Glutamatergic neuron (in vitro differentiated cells): ENCODE measurements around the gene SLC39A3. TPM values are rescaled to one million over a fixed set of nuclear protein-coding genes. Genes with fewer than 3 reads are reported as not detected.
A peak's percentile ranks its signal among the peaks of the same experiment; 100 is the strongest.

Source experiments
- DNase-seq: peaks from one replicate; pipeline ENCODE4 v3.0.0; 2022
- H3K27ac Mint-ChIP-seq: one replicate; pipeline ENCODE4 v1.8.0; 2020; ENCODE audit warnings: mild to moderate bottlenecking, mixed read lengths, inconsistent platforms; ENCODE audit not compliant: unreplicated experiment
- H3K27me3 Mint-ChIP-seq: one replicate; pipeline ENCODE4 v1.8.0; 2020; ENCODE audit warnings: mild to moderate bottlenecking, moderate library complexity, mixed read lengths, inconsistent platforms; ENCODE audit not compliant: unreplicated experiment
- H3K36me3 Mint-ChIP-seq: one replicate; pipeline ENCODE4 v1.8.0; 2020; ENCODE audit warnings: mild to moderate bottlenecking, mixed read lengths, inconsistent platforms; ENCODE audit not compliant: unreplicated experiment
- H3K4me1 Mint-ChIP-seq: one replicate; pipeline ENCODE4 v1.8.0; 2020; ENCODE audit warnings: mild to moderate bottlenecking, low read depth, mixed read lengths, inconsistent platforms; ENCODE audit not compliant: unreplicated experiment
- H3K4me3 Mint-ChIP-seq: one replicate; pipeline ENCODE4 v1.8.0; 2020; ENCODE audit warnings: mild to moderate bottlenecking, mixed read lengths, inconsistent platforms; ENCODE audit not compliant: unreplicated experiment
- H3K9me3 Mint-ChIP-seq: one replicate; pipeline ENCODE4 v1.8.0; 2020; ENCODE audit warnings: mild to moderate bottlenecking, moderate library complexity, mixed read lengths, inconsistent platforms; ENCODE audit not compliant: unreplicated experiment
- total RNA-seq: library from RNA; stranded (reverse); fragmentation: NEBNext Ultra II Directional; extraction: Animal tissue kit (Norgen Biotek cat#: 25700); gene quantifications from one replicate; pipeline ENCODE4 v1.2.1, GENCODE V29; 2021; ENCODE audit not compliant: unreplicated experiment
- TF ChIP-seq, protein P1 (sequence below): fragments of 200-600 bp; sonication (generic); IDR thresholded peaks from one replicate; pipeline ENCODE4 v1.5.0; 2021; ENCODE audit not compliant: partially characterized antibody, unreplicated experiment

The SLC39A3 gene
- total RNA-seq, 1 donor from 2014 or later = 40.8 TPM

DNA sequence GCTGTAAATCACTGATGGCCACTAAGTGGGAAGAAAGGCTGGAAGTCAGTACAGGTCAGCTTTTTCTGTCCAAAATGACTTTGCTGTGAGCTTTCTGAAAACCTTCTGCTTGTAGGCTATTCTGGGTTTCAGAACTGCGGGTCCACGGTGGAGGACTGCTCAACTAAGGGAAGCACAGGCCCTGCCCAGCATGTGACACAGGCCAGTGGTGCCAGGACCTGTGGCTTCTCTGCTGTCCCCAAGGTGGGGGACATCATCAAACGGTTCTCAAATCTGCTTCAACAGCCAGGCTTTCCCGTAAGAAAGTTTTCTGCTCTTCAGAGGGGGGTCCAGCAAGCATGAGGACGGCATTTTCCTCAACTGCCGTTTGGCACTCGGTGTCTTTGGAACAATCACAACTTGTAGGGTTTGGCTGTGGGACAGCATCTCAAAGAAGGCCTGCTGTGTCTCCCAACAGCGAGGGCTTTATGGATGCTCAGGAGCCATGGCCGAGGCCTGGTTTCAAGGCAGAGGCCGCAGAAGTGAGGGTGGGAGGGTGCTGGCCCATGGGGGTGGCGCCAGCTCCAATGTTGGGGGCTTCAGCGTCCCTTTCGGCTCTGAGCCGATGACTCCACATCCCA lies 39.4 kb upstream of the SLC39A3 start:
- peaks cover 8% of the 10 kb centered on the region for H3K36me3 Mint-ChIP-seq
- H3K4me1 Mint-ChIP-seq = peaks cover 32% of the 10 kb centered on the region
- no peak for DNase-seq
- TF ChIP-seq, protein P1, sequence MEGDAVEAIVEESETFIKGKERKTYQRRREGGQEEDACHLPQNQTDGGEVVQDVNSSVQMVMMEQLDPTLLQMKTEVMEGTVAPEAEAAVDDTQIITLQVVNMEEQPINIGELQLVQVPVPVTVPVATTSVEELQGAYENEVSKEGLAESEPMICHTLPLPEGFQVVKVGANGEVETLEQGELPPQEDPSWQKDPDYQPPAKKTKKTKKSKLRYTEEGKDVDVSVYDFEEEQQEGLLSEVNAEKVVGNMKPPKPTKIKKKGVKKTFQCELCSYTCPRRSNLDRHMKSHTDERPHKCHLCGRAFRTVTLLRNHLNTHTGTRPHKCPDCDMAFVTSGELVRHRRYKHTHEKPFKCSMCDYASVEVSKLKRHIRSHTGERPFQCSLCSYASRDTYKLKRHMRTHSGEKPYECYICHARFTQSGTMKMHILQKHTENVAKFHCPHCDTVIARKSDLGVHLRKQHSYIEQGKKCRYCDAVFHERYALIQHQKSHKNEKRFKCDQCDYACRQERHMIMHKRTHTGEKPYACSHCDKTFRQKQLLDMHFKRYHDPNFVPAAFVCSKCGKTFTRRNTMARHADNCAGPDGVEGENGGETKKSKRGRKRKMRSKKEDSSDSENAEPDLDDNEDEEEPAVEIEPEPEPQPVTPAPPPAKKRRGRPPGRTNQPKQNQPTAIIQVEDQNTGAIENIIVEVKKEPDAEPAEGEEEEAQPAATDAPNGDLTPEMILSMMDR = no peak
- no peak overlapping the region for H3K27ac Mint-ChIP-seq
- no peak overlapping the region for H3K4me3 Mint-ChIP-seq
- H3K9me3 Mint-ChIP-seq = peaks cover 14% of the 10 kb centered on the region
- H3K27me3 Mint-ChIP-seq = peaks cover 14% of the 10 kb centered on the region

DNA sequence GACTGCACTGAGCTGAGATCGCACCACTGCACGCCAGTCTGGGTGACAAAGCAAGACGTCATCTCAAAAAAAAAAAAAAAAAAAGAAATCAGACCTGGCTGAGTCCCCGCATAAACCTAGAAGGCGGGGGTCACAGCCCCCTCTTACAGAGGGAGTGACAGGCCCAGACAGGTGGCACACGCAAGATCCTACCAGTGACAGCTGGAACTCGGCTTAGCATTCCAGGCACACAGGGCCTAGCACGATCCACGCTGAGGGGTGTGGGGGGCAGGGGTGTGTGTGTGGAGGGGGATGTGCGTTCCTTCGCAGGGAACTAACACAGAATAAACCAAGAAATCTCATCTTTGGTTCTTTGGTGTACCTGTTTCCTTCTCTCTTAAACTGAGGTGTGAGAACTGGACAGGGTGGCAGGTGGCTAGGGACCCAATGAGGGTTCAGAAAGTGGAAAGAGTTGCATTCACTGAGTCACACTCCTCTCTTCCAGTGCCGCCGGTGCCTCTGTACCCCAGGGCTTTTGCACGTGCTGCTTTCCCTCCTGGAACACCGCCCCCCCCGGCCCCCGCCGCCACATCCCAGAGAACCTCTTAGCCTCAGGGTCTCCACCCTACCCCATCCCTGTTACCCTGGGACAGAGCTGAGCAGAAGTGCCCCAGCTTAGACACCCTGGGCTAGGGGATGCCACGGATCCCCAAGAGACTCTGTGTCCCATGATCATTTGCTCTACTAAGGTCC lies 38.3 kb upstream of the SLC39A3 start:
- Mint-ChIP-seq H3K4me1 (peaks cover 27% of the 10 kb centered on the region), H3K27ac (no peak overlapping the region), H3K36me3 (peaks cover 8% of the 10 kb centered on the region), H3K4me3 (no peak overlapping the region), H3K27me3 (peaks cover 7% of the 10 kb centered on the region), H3K9me3 (peaks cover 12% of the 10 kb centered on the region)
- DNase-seq = no peak
- TF ChIP-seq, protein P1 = no peak

DNA sequence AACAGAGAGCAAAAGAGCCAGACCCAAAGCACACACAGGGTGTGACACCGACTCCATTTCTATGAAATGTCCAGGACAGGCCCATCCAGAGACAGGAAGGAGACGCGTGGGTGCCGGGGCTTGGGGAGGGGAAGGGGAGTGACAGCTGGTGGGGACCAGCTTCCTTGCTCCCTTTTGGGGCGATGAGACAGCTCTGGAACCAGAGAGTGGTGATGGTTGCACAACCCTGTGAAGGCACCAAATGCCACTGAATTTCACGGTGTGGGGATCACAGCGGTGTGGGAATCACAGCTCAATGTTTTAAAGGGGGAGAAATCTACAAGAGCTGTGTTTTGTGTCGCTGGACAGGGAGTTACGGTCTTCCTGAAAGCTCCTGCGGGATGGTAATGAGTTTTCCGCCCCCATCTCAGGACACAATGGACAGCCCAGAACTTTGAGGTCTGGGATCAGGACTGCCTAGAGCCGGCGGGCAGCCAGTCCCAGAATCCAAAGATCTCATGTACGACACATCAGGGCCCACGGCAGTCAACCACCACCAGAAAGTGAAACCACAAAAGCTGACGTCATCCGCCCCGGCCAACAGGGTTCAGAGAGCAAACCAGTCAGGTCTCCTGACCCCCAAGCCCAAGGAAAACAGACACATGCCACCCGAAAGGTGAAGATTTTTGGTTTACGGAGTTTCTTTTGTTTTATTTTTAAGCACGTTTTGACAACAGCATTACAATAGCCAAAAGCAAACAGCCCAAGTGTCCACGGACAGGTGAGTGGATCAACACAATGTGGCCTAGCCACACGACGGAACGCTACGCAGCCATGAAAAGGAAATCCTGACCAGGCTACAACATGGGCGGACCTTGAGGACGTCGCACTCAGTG lies 36.0 kb upstream of the SLC39A3 start:
- H3K4me3 Mint-ChIP-seq = peak overlapping the region; percentile 22
- TF ChIP-seq, protein P1 = no peak
- peaks cover 6% of the 10 kb centered on the region for H3K27me3 Mint-ChIP-seq
- H3K9me3 Mint-ChIP-seq = peaks cover 7% of the 10 kb centered on the region
- H3K27ac Mint-ChIP-seq = peak overlapping the region; percentile 95
- H3K4me1 Mint-ChIP-seq = peaks cover 23% of the 10 kb centered on the region
- DNase-seq = no peak
- peaks cover 8% of the 10 kb centered on the region for H3K36me3 Mint-ChIP-seq

DNA sequence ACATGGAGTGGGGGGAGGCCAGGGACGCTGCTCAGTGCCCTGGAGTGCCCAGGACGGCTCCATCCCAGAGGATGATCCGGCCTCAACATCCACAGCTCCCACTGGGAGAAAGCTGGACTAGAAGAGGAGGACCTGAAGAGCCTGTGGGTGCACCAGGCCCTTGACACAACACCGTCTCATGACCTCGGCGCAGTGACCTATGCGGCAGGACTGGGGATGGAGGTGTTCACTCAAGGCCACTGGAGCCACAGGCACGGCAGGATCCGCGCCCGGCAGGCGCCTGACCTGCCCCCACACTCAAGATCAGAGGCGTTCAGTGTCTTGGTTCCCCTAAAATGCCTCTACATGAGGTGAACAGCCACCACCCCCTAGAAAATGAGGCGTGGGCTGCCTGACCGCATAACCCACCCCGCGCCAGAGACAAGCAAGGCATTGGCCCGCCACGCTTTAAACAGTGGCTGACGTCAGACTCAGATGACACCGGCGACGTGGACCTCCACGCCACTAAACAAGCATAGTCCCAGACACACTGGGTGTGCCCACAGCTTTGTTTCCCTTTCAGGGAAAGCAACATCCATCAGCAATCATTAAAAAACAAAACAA lies 35.2 kb upstream of the SLC39A3 start:
- TF ChIP-seq, protein P1 = no peak
- Mint-ChIP-seq H3K4me3 (peak overlapping the region; percentile 22), H3K27me3 (peaks cover 6% of the 10 kb centered on the region), H3K9me3 (peaks cover 8% of the 10 kb centered on the region), H3K27ac (peak overlapping the region; percentile 95), H3K36me3 (peaks cover 8% of the 10 kb centered on the region), H3K4me1 (peaks cover 21% of the 10 kb centered on the region)
- DNase-seq = no peak
